Breast epithelium (tissue), 3 donors: ENCODE results near the gene ZNF3.

Experiments
- POLR2A ChIP-seq: fragments of 450-650 bp; IDR thresholded peaks from one replicate; pipeline ENCODE4 v1.6.1; 2016; ENCODE audit warnings: antibody characterized with exemption, mild to moderate bottlenecking, moderate library complexity
- TF ChIP-seq, protein P1 (sequence below), 3 donors: fragments of 450-650 bp; IDR thresholded peaks; one replicate each; pipeline ENCODE4 v1.5.1; 2016 to 2017; ENCODE audit warnings: antibody characterized with exemption in 3 of 3, mild to moderate bottlenecking in 3 of 3, moderate library complexity in 3 of 3

DNA sequence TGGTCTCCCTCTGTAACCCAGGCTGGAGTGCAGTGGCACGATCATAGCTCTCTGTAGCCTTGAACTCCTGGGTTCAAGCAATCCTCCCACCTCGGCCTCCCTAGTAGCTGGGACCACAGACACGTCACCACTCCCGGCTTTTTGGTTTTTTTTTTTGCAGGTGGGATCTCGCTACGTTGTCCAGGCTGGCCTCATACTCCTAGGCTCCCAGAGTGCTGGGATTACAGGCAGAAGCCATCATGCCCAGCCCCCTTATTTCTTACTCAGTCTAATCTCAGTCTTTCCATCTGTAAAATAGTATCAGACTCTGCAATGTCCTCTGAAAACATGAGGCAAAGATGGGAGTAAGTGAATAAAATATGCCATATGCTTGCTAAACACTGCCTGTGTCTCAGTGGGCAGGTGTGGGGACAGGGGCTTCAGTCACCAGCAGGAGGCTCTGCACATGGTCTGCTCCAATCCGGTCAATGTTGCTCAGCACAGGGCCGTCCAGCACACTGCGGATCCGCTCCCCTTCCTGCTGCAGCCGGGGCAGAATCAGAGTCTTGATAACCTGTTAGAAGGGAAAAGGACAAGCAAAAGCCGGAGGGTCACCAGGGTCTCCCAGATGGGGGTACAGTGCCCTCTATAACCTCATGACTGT lies 28.1 kb upstream of the ZNF3 start:
- TF ChIP-seq, protein P1, sequence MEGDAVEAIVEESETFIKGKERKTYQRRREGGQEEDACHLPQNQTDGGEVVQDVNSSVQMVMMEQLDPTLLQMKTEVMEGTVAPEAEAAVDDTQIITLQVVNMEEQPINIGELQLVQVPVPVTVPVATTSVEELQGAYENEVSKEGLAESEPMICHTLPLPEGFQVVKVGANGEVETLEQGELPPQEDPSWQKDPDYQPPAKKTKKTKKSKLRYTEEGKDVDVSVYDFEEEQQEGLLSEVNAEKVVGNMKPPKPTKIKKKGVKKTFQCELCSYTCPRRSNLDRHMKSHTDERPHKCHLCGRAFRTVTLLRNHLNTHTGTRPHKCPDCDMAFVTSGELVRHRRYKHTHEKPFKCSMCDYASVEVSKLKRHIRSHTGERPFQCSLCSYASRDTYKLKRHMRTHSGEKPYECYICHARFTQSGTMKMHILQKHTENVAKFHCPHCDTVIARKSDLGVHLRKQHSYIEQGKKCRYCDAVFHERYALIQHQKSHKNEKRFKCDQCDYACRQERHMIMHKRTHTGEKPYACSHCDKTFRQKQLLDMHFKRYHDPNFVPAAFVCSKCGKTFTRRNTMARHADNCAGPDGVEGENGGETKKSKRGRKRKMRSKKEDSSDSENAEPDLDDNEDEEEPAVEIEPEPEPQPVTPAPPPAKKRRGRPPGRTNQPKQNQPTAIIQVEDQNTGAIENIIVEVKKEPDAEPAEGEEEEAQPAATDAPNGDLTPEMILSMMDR (IDR thresholded peaks at IDR 0.05), result no peak
- TF ChIP-seq POLR2A, result no peak
